ENCODE data around the gene LOXHD1. TPM values are rescaled to one million over a fixed set of nuclear protein-coding genes. Genes with fewer than 3 reads are reported as not detected.

Gene LOXHD1
- total and polyA plus RNA-seq, 2 donors from 2014 or later, result 0.25 TPM; not detected in 1

DNA sequence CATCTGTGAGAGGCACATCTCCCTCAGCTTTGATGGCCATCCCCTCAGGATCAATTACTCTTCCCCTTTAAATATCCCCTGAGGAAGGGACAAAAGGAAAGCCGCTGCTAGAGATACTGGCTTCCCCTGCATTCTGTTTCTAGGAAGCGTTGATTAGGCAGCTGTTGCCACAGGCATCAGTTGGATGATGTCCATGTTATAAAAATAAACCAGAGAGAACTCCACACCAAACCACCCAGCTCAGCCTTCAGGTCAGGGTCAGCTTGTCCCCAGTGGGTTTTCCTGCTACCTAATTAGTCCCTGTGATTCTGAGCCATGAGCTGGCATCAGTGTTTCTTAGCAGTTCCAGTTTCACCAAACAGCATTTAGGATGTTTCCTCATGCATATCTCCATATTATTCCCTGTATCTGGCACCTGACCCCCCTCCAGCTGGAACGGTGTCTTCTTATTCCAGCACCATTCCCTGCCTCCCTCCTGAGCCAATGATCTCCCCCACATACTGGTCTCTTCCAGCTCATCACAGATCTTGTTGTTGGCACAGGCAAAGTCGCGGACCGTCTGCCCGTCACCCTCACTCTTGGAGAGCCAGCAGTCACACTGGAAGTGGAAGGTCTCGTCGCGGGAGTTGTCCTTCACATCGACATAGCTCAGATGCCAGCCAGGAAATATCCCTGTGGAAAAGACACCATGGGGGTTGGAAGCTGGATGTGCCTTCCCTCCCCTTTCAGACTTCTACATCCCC, 168.4 kb downstream of the LOXHD1 start:
- Histone ChIP-seq H3K27me3 (ENCODE audit: control insufficient read depth, insufficient read depth, low read length) (no peaks in the 10 kb centered on the region), H3K4me3 (ENCODE audit: low read length in 3 of 3) (no peak overlapping the region), H3K4me1 (ENCODE audit: control insufficient read depth in 2 of 3, insufficient read depth in 2 of 3, low read depth in 1 of 3, low read length in 3 of 3) (no peaks in the 10 kb centered on the region), H3K9me3 (ENCODE audit: control insufficient read depth in 2 of 3, insufficient read depth in 1 of 3, low read length in 3 of 3) (no peaks in the 10 kb centered on the region), H3K36me3 (ENCODE audit: control insufficient read depth in 2 of 3, insufficient read depth in 3 of 3, low read length in 3 of 3) (no peaks in the 10 kb centered on the region), H3K9ac (ENCODE audit: low read length in 3 of 3) (no peak overlapping the region), H3K27ac (ENCODE audit: low read depth in 2 of 2, low read length in 2 of 2) (no peak overlapping the region)
- intact Hi-C loops (cut with DNase I), result no loop called here
- no peak for DNase-seq
- FAIRE-seq, result no peak
- TF ChIP-seq, protein P1, sequence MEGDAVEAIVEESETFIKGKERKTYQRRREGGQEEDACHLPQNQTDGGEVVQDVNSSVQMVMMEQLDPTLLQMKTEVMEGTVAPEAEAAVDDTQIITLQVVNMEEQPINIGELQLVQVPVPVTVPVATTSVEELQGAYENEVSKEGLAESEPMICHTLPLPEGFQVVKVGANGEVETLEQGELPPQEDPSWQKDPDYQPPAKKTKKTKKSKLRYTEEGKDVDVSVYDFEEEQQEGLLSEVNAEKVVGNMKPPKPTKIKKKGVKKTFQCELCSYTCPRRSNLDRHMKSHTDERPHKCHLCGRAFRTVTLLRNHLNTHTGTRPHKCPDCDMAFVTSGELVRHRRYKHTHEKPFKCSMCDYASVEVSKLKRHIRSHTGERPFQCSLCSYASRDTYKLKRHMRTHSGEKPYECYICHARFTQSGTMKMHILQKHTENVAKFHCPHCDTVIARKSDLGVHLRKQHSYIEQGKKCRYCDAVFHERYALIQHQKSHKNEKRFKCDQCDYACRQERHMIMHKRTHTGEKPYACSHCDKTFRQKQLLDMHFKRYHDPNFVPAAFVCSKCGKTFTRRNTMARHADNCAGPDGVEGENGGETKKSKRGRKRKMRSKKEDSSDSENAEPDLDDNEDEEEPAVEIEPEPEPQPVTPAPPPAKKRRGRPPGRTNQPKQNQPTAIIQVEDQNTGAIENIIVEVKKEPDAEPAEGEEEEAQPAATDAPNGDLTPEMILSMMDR (IDR thresholded peaks at IDR 0.05; ENCODE audit: borderline replicate concordance, extremely low read depth, insufficient read depth), result no peak

GRCh38 chr18:46485675-46486194, 171.3 kb downstream of the LOXHD1 start:
- TF ChIP-seq, protein P1 (IDR thresholded peaks at IDR 0.05; ENCODE audit: borderline replicate concordance, extremely low read depth, insufficient read depth), result no peak
- Histone ChIP-seq H3K27me3 (ENCODE audit: control insufficient read depth, insufficient read depth, low read length) (no peaks in the 10 kb centered on the region), H3K9me3 (ENCODE audit: control insufficient read depth in 2 of 3, insufficient read depth in 1 of 3, low read length in 3 of 3) (peaks cover 0 to 6% (median 0%) of the 10 kb centered on the region in 3 donors), H3K27ac (ENCODE audit: low read depth in 2 of 2, low read length in 2 of 2) (no peak overlapping the region), H3K36me3 (ENCODE audit: control insufficient read depth in 2 of 3, insufficient read depth in 3 of 3, low read length in 3 of 3) (no peaks in the 10 kb centered on the region), H3K9ac (ENCODE audit: low read length in 3 of 3) (no peak overlapping the region), H3K4me3 (ENCODE audit: low read length in 3 of 3) (no peak overlapping the region), H3K4me1 (ENCODE audit: control insufficient read depth in 2 of 3, insufficient read depth in 2 of 3, low read depth in 1 of 3, low read length in 3 of 3) (no peaks in the 10 kb centered on the region)
- FAIRE-seq, result no peak
- intact Hi-C loops (cut with DNase I), result no loop called here
- DNase-seq, result no peak

DNA sequence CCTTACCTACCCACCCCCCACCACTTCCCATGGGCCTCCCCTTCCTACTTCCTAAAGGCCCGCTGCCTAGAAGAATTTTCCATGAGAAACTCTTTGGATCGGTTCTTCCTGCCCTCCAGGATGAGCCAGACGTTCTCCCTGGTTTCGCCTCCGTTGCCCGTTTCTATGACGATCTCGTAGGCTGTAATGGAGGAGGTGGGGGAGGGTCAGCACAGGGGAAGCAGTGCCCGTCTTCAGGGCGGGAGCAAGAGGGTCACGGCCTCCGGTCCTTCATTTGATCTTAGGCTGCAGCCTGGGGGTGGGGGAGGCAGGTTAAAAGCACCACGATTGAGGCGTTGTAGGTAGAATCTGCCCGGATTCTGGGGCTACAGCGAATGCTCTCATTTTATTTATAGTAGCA, 172.0 kb downstream of the LOXHD1 start:
- H3K4me3 ChIP-seq (ENCODE audit: low read length in 3 of 3), result no peak overlapping the region
- FAIRE-seq (no peak), DNase-seq (peak in 1 of 5 donors; percentile 13)
- TF ChIP-seq, protein P1 (IDR thresholded peaks at IDR 0.05; ENCODE audit: borderline replicate concordance, extremely low read depth, insufficient read depth), result no peak
- no peaks in the 10 kb centered on the region for H3K27me3 ChIP-seq (ENCODE audit: control insufficient read depth, insufficient read depth, low read length)
- peaks cover 0 to 6% (median 0%) of the 10 kb centered on the region in 3 donors for H3K9me3 ChIP-seq (ENCODE audit: control insufficient read depth in 2 of 3, insufficient read depth in 1 of 3, low read length in 3 of 3)
- no peaks in the 10 kb centered on the region for H3K4me1 ChIP-seq (ENCODE audit: control insufficient read depth in 2 of 3, insufficient read depth in 2 of 3, low read depth in 1 of 3, low read length in 3 of 3)
- no peak overlapping the region for H3K27ac ChIP-seq (ENCODE audit: low read depth in 2 of 2, low read length in 2 of 2)
- no peak overlapping the region for H3K9ac ChIP-seq (ENCODE audit: low read length in 3 of 3)
- intact Hi-C loops (cut with DNase I), result no loop called here
- no peaks in the 10 kb centered on the region for H3K36me3 ChIP-seq (ENCODE audit: control insufficient read depth in 2 of 3, insufficient read depth in 3 of 3, low read length in 3 of 3)
